Large intestine (tissue), 3 donors: ENCODE results near the gene KCNJ2. TPM values are rescaled to one million over a fixed set of nuclear protein-coding genes. Genes with fewer than 3 reads are reported as not detected.

Source experiments
- DNase-seq, 2 donors: peaks; one replicate each; pipeline versions ENCODE4 v3.0.0 to v3.0.0-alpha.2; 2013
- H3K27ac ChIP-seq: one replicate; pipeline ENCODE4 v1.5.1; 2013; ENCODE audit warnings: low read length
- H3K27me3 ChIP-seq: 2 replicates; pipeline ENCODE4 v1.6.1; 2013; ENCODE audit warnings: low read length; ENCODE audit not compliant: control insufficient read depth, insufficient read depth
- H3K36me3 ChIP-seq: 2 replicates; pipeline ENCODE4 v1.6.1; 2013; ENCODE audit warnings: low read length; ENCODE audit not compliant: control insufficient read depth, insufficient read depth
- H3K4me1 ChIP-seq: one replicate; pipeline ENCODE4 v1.6.1; 2013; ENCODE audit warnings: low read length; ENCODE audit not compliant: control insufficient read depth, insufficient read depth
- H3K4me3 ChIP-seq: one replicate; pipeline ENCODE4 v1.5.1; 2013; ENCODE audit warnings: low read length
- H3K9me3 ChIP-seq: one replicate; pipeline ENCODE4 v1.6.1; 2013; ENCODE audit warnings: mild to moderate bottlenecking, low read depth, low read length, moderate library complexity; ENCODE audit not compliant: control insufficient read depth
- WGBS: methylation state at CpG from one replicate; pipeline ENCODE4 v1.1.5; 2013; ENCODE audit warnings: low lambda C conversion rate; ENCODE audit not compliant: insufficient coverage; 5-methylcytosine and 5-hydroxymethylcytosine counted together
- polyA plus RNA-seq: library from polyadenylated mRNA; unstranded; fragments of 120-200 nt; gene quantifications from one replicate; pipeline ENCODE4 v1.2.1, GENCODE V29; 2013

Gene KCNJ2
- polyA plus RNA-seq, 1 donor, result 1.4 TPM

- H3K4me3 ChIP-seq, result no peak overlapping the region
- no peaks in the 10 kb centered on the region for H3K9me3 ChIP-seq
- no peaks in the 10 kb centered on the region for H3K27me3 ChIP-seq
- no peaks in the 10 kb centered on the region for H3K36me3 ChIP-seq
- DNase-seq, result no peak
- no peak overlapping the region for H3K27ac ChIP-seq
- 80% methylated on average over 1 of the region's 4 CpGs for WGBS
- no peaks in the 10 kb centered on the region for H3K4me1 ChIP-seq
Measured at GRCh38 chr17:70158180-70158579, 11.2 kb upstream of the KCNJ2 start.

- Histone ChIP-seq H3K4me3 (no peak overlapping the region), H3K4me1 (no peaks in the 10 kb centered on the region), H3K36me3 (no peaks in the 10 kb centered on the region), H3K9me3 (no peaks in the 10 kb centered on the region), H3K27ac (no peak overlapping the region), H3K27me3 (no peaks in the 10 kb centered on the region)
- no peak for DNase-seq
- WGBS, result 100% methylated on average over 1 of the region's 6 CpGs
Measured at GRCh38 chr17:70158591-70158990, 10.7 kb upstream of the KCNJ2 start.

- no peaks in the 10 kb centered on the region for H3K36me3 ChIP-seq
- WGBS, result 63% methylated on average over 2 of the region's 2 CpGs
- no peak overlapping the region for H3K27ac ChIP-seq
- H3K27me3 ChIP-seq, result no peaks in the 10 kb centered on the region
- no peak for DNase-seq
- H3K4me1 ChIP-seq, result no peaks in the 10 kb centered on the region
- H3K9me3 ChIP-seq, result no peaks in the 10 kb centered on the region
- H3K4me3 ChIP-seq, result no peak overlapping the region
Measured at GRCh38 chr17:70159980-70160379, 9.4 kb upstream of the KCNJ2 start.

- WGBS, result 60% methylated on average over 1 of the region's 1 CpG
- H3K9me3 ChIP-seq, result no peaks in the 10 kb centered on the region
- H3K36me3 ChIP-seq, result no peaks in the 10 kb centered on the region
Measured at GRCh38 chr17:70161519-70161918, 7.8 kb upstream of the KCNJ2 start.

GRCh38 chr17:70165383-70165782 is 3.9 kb upstream of the KCNJ2 start:
- Histone ChIP-seq H3K9me3 (no peaks in the 10 kb centered on the region), H3K27ac (no peak overlapping the region), H3K4me1 (peaks cover 5% of the 10 kb centered on the region), H3K4me3 (no peak overlapping the region), H3K27me3 (peaks cover 30% of the 10 kb centered on the region), H3K36me3 (no peaks in the 10 kb centered on the region)
- no peak for DNase-seq
- WGBS, result 67% methylated on average over 1 of the region's 2 CpGs

More at GRCh38 chr17:70161519-70161918, 7.8 kb upstream of the KCNJ2 start:
- H3K4me1 ChIP-seq, result no peaks in the 10 kb centered on the region
- no peak overlapping the region for H3K4me3 ChIP-seq
- no peak overlapping the region for H3K27ac ChIP-seq
- no peak for DNase-seq
- no peaks in the 10 kb centered on the region for H3K27me3 ChIP-seq

GRCh38 chr17:70166615-70167014 is 2.7 kb upstream of the KCNJ2 start:
- Histone ChIP-seq H3K9me3 (no peaks in the 10 kb centered on the region), H3K4me1 (peaks cover 5% of the 10 kb centered on the region), H3K36me3 (no peaks in the 10 kb centered on the region), H3K4me3 (no peak overlapping the region), H3K27ac (no peak overlapping the region), H3K27me3 (peaks cover 38% of the 10 kb centered on the region)
- 100% methylated on average over 1 of the region's 4 CpGs for WGBS
- no peak for DNase-seq

- Histone ChIP-seq H3K9me3 (no peaks in the 10 kb centered on the region), H3K36me3 (no peaks in the 10 kb centered on the region), H3K4me3 (peak overlapping the region; percentile 57), H3K4me1 (peaks cover 5% of the 10 kb centered on the region), H3K27ac (peak overlapping the region; percentile 54), H3K27me3 (peaks cover 47% of the 10 kb centered on the region)
- 0% methylated on average over 3 of the region's 45 CpGs for WGBS
- peak; percentile 17 to 54 for DNase-seq
Measured at GRCh38 chr17:70168044-70168976, 1.0 kb upstream of the KCNJ2 start.

- Histone ChIP-seq H3K9me3 (no peaks in the 10 kb centered on the region), H3K36me3 (no peaks in the 10 kb centered on the region), H3K4me3 (peak overlapping the region; percentile 55), H3K27me3 (peaks cover 51% of the 10 kb centered on the region), H3K27ac (no peak overlapping the region), H3K4me1 (peaks cover 5% of the 10 kb centered on the region)
- WGBS, result 57% methylated on average over 4 of the region's 24 CpGs
- DNase-seq, result peak in 1 of 2 donors; percentile 6
Measured at GRCh38 chr17:70169709-70170597, 621 bp downstream of the KCNJ2 start.

GRCh38 chr17:70171159-70171558 is 1.8 kb downstream of the KCNJ2 start:
- H3K9me3 ChIP-seq, result no peaks in the 10 kb centered on the region
- peaks cover 5% of the 10 kb centered on the region for H3K4me1 ChIP-seq
- H3K27me3 ChIP-seq, result peaks cover 51% of the 10 kb centered on the region
- no peak overlapping the region for H3K27ac ChIP-seq
- H3K36me3 ChIP-seq, result no peaks in the 10 kb centered on the region
- H3K4me3 ChIP-seq, result no peak overlapping the region
- DNase-seq, result no peak
- WGBS, result 13% methylated on average over 2 of the region's 5 CpGs

GRCh38 chr17:70172449-70172848 is 3.1 kb downstream of the KCNJ2 start:
- Histone ChIP-seq H3K9me3 (no peaks in the 10 kb centered on the region), H3K36me3 (no peaks in the 10 kb centered on the region), H3K4me3 (no peak overlapping the region), H3K4me1 (peaks cover 5% of the 10 kb centered on the region), H3K27me3 (peaks cover 48% of the 10 kb centered on the region), H3K27ac (no peak overlapping the region)
- WGBS, result no CpG with 5 or more reads among the region's 2 CpGs
- no peak for DNase-seq
